ENCODE results near the gene ARHGEF1. TPM values are rescaled to one million over a fixed set of nuclear protein-coding genes. Genes with fewer than 3 reads are reported as not detected.

ARHGEF1 gene
- total RNA-seq, 1 donor from 2014 or later, result 37.9 TPM

DNA sequence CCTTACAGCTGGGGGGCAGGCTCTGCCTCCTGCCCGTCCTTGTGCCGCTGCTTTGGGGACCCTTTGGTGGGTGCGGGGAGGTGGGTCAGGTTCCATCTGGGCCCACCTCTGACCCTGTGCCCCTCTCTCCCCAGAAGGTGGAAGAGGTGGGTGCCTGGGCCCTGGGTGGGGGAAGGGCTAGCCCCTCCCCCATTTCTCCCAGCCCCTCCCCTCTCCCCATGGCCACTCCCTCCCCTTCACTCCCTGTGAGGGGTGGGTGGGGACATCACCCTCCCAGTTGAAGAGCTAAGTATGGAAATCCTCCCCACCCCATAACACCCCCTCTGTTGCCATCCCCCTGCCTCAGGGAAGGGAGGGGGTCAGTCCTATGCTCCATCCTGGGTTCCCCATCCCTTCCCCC is 14.2 kb downstream of the ARHGEF1 start:
- intact Hi-C loops (cut with DNase I), result no loop called here
- DNase-seq (ENCODE audit: low spot score), result no peak

- DNase-seq (ENCODE audit: low spot score), result no peak
- intact Hi-C loops (cut with DNase I), result no loop called here
These were observed 14.8 kb downstream of the ARHGEF1 start for GRCh38 chr19:41897820-41898219.

DNA sequence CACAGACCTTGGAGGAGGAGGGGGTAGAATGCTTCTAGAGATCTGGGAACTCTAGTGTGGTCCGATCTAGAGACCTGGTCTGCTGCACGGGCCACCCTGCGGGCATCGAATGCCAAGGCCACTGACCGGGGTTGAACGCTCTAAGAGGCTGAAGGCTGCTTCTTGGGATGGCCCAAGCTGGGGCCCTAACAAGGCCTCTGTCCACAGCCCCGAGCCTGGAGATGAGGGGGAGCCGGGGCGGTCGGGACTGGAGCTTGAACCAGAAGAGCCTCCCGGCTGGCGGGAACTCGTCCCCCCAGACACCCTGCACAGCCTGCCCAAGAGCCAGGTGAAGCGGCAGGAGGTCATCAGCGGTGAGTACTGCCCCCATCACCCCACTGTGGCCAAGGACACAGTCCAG is 15.3 kb downstream of the ARHGEF1 start:
- intact Hi-C loops (cut with DNase I), result no loop called here
- DNase-seq (ENCODE audit: low spot score), result no peak

GRCh38 chr19:41901707-41902360 is 18.9 kb downstream of the ARHGEF1 start:
- intact Hi-C loops (cut with DNase I), result no loop called here
- no peak for DNase-seq (ENCODE audit: low spot score)

DNA sequence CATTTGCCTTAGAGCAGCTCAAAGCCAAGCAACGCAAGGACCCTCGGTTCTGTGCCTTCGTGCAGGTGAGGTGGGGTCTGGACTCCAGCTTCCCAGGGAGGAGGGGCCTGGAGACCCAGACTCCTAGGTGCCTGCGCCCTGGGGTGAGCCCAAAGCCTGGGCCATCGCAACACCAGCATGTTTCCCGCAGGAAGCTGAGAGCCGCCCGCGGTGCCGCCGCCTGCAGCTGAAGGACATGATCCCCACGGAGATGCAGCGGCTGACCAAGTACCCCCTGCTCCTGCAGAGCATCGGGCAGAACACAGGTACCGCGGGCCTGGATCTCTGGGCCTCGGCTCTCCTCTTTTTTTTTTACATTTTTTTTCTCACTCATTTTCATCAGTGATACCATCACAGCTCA is 19.6 kb downstream of the ARHGEF1 start:
- intact Hi-C loops (cut with DNase I), result no loop called here
- DNase-seq (ENCODE audit: low spot score), result no peak

- no peak for DNase-seq (ENCODE audit: low spot score)
- intact Hi-C loops (cut with DNase I), result no loop called here
These were observed 20.4 kb downstream of the ARHGEF1 start for GRCh38 chr19:41903193-41903953.

DNA sequence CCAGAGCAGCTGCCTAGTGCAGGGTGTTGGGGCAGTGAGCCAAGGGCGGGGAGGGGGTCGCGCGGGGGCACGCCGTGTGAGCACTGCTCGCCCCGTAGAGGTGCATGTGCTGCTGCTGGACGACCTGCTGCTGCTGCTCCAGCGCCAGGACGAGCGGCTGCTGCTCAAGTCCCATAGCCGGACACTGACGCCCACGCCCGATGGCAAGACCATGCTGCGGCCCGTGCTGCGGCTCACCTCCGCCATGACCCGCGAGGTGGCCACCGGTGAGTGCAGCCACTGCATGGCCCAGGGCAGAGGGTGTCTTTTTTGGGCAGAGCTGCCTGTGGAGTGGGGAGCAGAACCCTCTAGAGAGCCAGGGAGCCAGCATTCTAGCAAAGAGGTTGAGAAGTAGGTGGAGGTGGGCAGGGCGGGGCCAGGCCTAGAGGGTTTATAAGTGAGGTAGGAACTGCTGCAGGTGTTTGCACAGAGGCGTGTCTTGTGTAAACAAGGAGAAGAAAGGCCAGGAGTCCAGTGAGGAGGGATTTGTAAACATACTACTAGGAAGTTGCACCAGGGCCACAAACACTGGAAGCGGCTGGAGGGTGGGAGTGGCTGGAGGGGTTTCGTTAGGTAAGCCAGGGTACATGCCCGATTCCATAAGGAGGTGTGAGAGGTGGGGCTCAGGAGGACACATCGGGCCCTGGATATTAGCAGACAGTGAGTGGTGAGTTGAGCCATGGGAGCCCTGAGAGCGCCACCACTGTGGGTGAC is 21.3 kb downstream of the ARHGEF1 start:
- DNase-seq (ENCODE audit: low spot score), result no peak
- intact Hi-C loops (cut with DNase I), result no loop called here

- DNase-seq (ENCODE audit: low spot score), result no peak
- intact Hi-C loops (cut with DNase I), result no loop called here
These were observed 22.5 kb downstream of the ARHGEF1 start for GRCh38 chr19:41905273-41906002.

DNA sequence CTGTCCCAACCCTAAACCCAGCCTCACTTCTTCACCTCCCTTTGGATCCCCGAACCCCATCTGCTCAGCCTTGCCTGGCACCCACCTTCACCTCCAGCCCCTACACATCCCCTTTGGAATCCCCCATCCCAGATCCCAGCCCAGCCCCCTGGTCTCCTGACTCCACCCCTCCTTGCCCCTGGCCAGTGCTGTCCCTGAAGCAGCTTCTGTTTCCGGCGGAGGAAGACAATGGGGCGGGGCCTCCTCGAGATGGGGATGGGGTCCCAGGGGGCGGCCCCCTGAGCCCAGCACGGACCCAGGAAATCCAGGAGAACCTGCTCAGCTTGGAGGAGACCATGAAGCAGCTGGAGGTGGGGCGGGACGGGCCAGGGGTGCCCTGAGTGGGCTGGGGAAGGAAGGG is 23.3 kb downstream of the ARHGEF1 start:
- DNase-seq (ENCODE audit: low spot score), result no peak
- intact Hi-C loops (cut with DNase I), result no loop called here

DNA sequence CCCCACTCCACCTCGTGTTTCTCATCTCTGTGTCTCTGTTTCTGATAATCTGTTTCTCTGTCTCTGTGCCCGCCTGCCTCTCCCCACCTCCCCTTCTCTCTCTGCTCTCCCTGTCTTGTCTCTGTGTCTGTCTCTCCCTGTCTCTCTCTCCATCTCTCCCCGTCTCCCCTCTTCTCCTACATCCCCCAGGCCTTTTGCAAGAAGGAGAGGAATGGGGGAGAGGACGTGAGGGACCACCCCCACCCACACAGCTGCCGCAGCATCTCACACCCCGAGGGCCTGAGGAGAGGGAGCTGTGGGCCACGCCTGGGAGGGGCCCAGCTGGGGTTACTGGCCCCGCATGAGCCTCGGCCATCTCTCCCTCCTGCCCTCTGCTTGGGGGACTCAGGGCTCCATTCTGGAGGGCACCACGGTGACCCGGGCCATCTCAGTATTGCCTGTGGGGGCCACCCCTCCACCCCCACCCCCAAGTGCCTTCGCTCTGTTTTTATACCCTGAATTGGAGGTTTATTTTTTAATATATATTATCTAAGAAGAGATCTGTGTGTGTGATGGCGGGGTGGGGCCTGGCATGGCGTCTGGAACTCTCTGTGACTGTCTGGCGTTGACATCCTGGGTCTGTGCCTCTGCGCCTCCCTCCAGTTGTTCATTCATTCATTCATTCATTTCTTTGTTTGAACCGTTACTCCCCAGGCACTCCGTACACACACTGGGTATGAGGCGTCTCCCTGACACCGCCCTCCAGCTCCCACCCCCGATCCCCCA is 24.1 kb downstream of the ARHGEF1 start:
- intact Hi-C loops (cut with DNase I), result no loop called here
- DNase-seq (ENCODE audit: low spot score), result no peak

- DNase-seq (ENCODE audit: low spot score), result no peak
- intact Hi-C loops (cut with DNase I), result no loop called here
These were observed 25.1 kb downstream of the ARHGEF1 start for GRCh38 chr19:41907994-41908615.

- intact Hi-C loops (cut with DNase I), result no loop called here
- DNase-seq (ENCODE audit: low spot score), result no peak
These were observed 25.9 kb downstream of the ARHGEF1 start for GRCh38 chr19:41908724-41909464.

- DNase-seq (ENCODE audit: low spot score), result no peak
- intact Hi-C loops (cut with DNase I), result no loop called here
These were observed 26.7 kb downstream of the ARHGEF1 start for GRCh38 chr19:41909706-41910105.

- DNase-seq (ENCODE audit: low spot score), result no peak
- intact Hi-C loops (cut with DNase I), result no loop called here
These were observed 27.4 kb downstream of the ARHGEF1 start for GRCh38 chr19:41910240-41910991.

- intact Hi-C loops (cut with DNase I), result no loop called here
- no peak for DNase-seq (ENCODE audit: low spot score)
These were observed 28.3 kb downstream of the ARHGEF1 start for GRCh38 chr19:41910992-41911888.

DNA sequence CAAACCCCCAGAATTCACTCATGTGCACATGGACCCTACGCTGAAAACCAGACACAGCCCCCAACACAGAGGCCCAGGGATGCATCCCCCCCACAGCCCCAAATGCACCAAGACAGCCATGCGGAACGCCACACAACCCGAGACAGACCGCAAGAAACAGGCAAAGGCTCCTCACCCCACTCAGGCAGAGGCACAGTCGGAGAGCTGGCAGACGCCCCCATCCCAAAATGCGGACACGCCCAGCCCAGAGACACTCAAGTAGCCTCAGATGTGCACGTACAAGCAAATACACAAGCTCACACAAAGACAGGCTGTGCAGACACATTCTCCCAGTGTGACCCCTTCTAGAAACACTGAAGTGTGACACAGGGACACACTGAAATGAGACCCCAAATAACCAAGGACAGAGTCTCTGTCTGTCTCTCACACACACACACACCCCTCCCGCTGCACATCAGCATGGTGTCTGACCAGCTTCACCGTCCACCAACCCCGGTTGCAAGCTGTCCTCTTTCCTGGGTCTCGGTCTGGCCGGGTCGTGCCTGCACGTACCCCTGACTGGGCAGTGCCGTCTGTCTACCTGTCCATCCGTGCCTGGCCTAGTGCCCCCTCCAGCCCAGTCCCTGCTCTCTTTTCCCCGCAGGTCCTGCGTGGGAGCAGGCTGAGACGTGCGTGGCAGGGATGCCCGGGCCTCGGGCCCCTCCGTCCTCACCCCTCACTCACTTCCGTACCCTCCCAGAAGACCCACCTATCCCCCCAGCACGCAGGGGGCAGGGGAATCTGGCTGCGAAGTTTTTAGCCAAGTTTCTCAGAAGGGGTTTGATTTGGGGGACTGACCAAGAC is 29.1 kb downstream of the ARHGEF1 start:
- intact Hi-C loops (cut with DNase I), result no loop called here
- no peak for DNase-seq (ENCODE audit: low spot score)
